PC-3 (cell line): ENCODE measurements around the gene ST8SIA5. TPM values are rescaled to one million over a fixed set of nuclear protein-coding genes. Genes with fewer than 3 reads are reported as not detected.

Experiments
- ATAC-seq: fragments of 200-7000 bp; cut with Tn5 transposase; 2 replicates; pipeline ENCODE4 v1.9.1; 2020; ENCODE audit warnings: mild to moderate bottlenecking, moderate library complexity
- BruUV-seq: library from RNA; stranded (reverse); fragments of 400-500 nt; replicated peaks from 2 replicates; lab custom pipeline; 2021; lab: Mats Ljungman, UMichigan
- CTCF ChIA-PET: fragments of 300-600 bp; sonication (Branson Sonifier 250); formaldehyde crosslinking; loops from one replicate; lab custom pipeline; 2022; ENCODE audit warnings: antibody characterized with exemption; lab: Charles Lee
- POLR2A ChIA-PET: fragments of 300-600 bp; sonication (Branson Sonifier 250); formaldehyde crosslinking; loops from one replicate; lab custom pipeline; 2022; ENCODE audit warnings: antibody characterized with exemption; ENCODE audit not compliant: unreplicated experiment; lab: Charles Lee
- DNase-seq: peaks from one replicate; pipeline ENCODE4 v3.0.0-alpha.2; 2015
- H2AFZ ChIP-seq: fragments of 300-600 bp; sonication (generic); 2 replicates; pipeline ENCODE4 v1.6.0; 2016; ENCODE audit warnings: antibody characterized with exemption, low read length
- H3F3A ChIP-seq: fragments of 300-600 bp; sonication (generic); one replicate; pipeline ENCODE4 v1.6.0; 2017; ENCODE audit warnings: antibody characterized with exemption, low read length, control low read depth, mild to moderate bottlenecking; ENCODE audit not compliant: unreplicated experiment
- H3K27ac ChIP-seq: fragments of 300-600 bp; sonication (generic); 2 replicates; pipeline ENCODE4 v1.5.1; 2016; ENCODE audit warnings: mild to moderate bottlenecking, low read length
- H3K27me3 ChIP-seq: fragments of 300-600 bp; sonication (generic); 2 replicates; pipeline ENCODE4 v1.6.1; 2016; ENCODE audit warnings: low read length, mixed read lengths
- H3K36me3 ChIP-seq: fragments of 300-600 bp; sonication (generic); 2 replicates; pipeline ENCODE4 v1.6.1; 2016; ENCODE audit warnings: low read depth, mixed run types, low read length, mixed read lengths
- H3K4me1 ChIP-seq: fragments of 300-600 bp; sonication (generic); 2 replicates; pipeline ENCODE4 v1.5.1; 2016; ENCODE audit warnings: low read length; ENCODE audit not compliant: insufficient read depth
- H3K4me2 ChIP-seq: fragments of 300-600 bp; sonication (generic); 2 replicates; pipeline ENCODE4 v1.6.0; 2016; ENCODE audit warnings: low read length
- H3K4me3 ChIP-seq: fragments of 300-600 bp; sonication (generic); 2 replicates; pipeline ENCODE4 v1.5.1; 2016; ENCODE audit warnings: mild to moderate bottlenecking, low read length, mixed read lengths
- H3K79me2 ChIP-seq: fragments of 300-600 bp; sonication (generic); 2 replicates; pipeline ENCODE4 v1.6.1; 2017; ENCODE audit warnings: low read length, mixed read lengths
- H3K9ac ChIP-seq: fragments of 300-600 bp; sonication (generic); 2 replicates; pipeline ENCODE4 v1.6.0; 2016; ENCODE audit warnings: mild to moderate bottlenecking, low read length
- H3K9me2 ChIP-seq: fragments of 300-600 bp; sonication (generic); replicated peaks from 2 replicates; pipeline ENCODE4 v1.6.1; 2016; ENCODE audit warnings: mixed run types, low read length, mixed read lengths
- H3K9me3 ChIP-seq: fragments of 300-600 bp; sonication (generic); 2 replicates; pipeline ENCODE4 v1.6.1; 2016; ENCODE audit warnings: low read length, mixed read lengths
- H4K20me1 ChIP-seq: fragments of 300-600 bp; sonication (generic); 2 replicates; pipeline ENCODE4 v1.6.1; 2016; ENCODE audit warnings: low read length, mixed read lengths
- CTCF ChIP-seq: fragments of 300-600 bp; sonication (generic); conservative IDR thresholded peaks from 2 replicates; pipeline ENCODE4 v1.5.1; 2017; ENCODE audit warnings: antibody characterized with exemption, low read depth, mild to moderate bottlenecking, low read length
- EZH2 ChIP-seq: fragments of 300-600 bp; sonication (generic); IDR thresholded peaks from one replicate; pipeline ENCODE4 v1.6.1; 2017; ENCODE audit warnings: antibody characterized with exemption, mild to moderate bottlenecking, low read length; ENCODE audit not compliant: unreplicated experiment
- EZH2phosphoT487 ChIP-seq: fragments of 300-600 bp; sonication (generic); IDR thresholded peaks from 2 replicates; pipeline ENCODE4 v1.6.1; 2018; ENCODE audit warnings: mild to moderate bottlenecking, antibody characterized with exemption, low read length, borderline replicate concordance
- intact Hi-C: fragments of 100-400 bp; cut with micrococcal nuclease; formaldehyde crosslinking; loops from 2 replicates; pipeline ENCODE4 v1.9.0; 2023
- total RNA-seq: library from RNA; depleted of rRNA; stranded (reverse); fragments of >200 nt; gene quantifications from 2 replicates; pipeline ENCODE4 v1.2.3, GENCODE V29; 2014

The ST8SIA5 gene
- total RNA-seq, 1 experiment from 2014 or later = 0.04 TPM

GRCh38 chr18:46772357-46772756, 15.5 kb upstream of the ST8SIA5 start:
- Histone ChIP-seq H3K27me3 (no peaks in the 10 kb centered on the region), H3K79me2 (no peaks in the 10 kb centered on the region), H3K4me3 (no peak overlapping the region), H4K20me1 (no peaks in the 10 kb centered on the region), H3K9ac (no peak overlapping the region), H3K36me3 (no peaks in the 10 kb centered on the region), H3K4me2 (no peak overlapping the region), H3K9me3 (no peaks in the 10 kb centered on the region), H2AFZ (no peak overlapping the region), H3K9me2 (no peaks in the 10 kb centered on the region), H3K27ac (no peak overlapping the region), H3F3A (no peaks in the 10 kb centered on the region), H3K4me1 (no peaks in the 10 kb centered on the region)
- TF ChIP-seq CTCF (no peak), EZH2phosphoT487 (no peak), EZH2 (no peak)
- intact Hi-C loops = no loop called here
- DNase-seq = no peak
- ATAC-seq = no peak
- ChIA-PET CTCF (no interaction called here), POLR2A (no interaction called here)
- no TSS peak for BruUV-seq

- Histone ChIP-seq H3K9me3 (no peaks in the 10 kb centered on the region), H3K4me3 (no peak overlapping the region), H4K20me1 (no peaks in the 10 kb centered on the region), H2AFZ (no peak overlapping the region), H3K4me1 (no peaks in the 10 kb centered on the region), H3K36me3 (no peaks in the 10 kb centered on the region), H3K27me3 (no peaks in the 10 kb centered on the region), H3F3A (no peaks in the 10 kb centered on the region), H3K4me2 (no peak overlapping the region), H3K27ac (no peak overlapping the region), H3K9ac (no peak overlapping the region), H3K9me2 (no peaks in the 10 kb centered on the region), H3K79me2 (no peaks in the 10 kb centered on the region)
- ATAC-seq (no peak), DNase-seq (no peak)
- POLR2A ChIA-PET = no interaction called here
- CTCF ChIA-PET = no interaction called here
- intact Hi-C loops = no loop called here
- TF ChIP-seq EZH2phosphoT487 (no peak), CTCF (no peak), EZH2 (no peak)
- BruUV-seq = no TSS peak
Measured at GRCh38 chr18:46771141-46771540, 14.3 kb upstream of the ST8SIA5 start.

GRCh38 chr18:46770708-46771107, 13.9 kb upstream of the ST8SIA5 start:
- CTCF ChIA-PET = no interaction called here
- intact Hi-C loops = no loop called here

More at GRCh38 chr18:46770708-46771107, 13.9 kb upstream of the ST8SIA5 start:
- no peak for ATAC-seq
- Histone ChIP-seq H3K27ac (no peak overlapping the region), H3K36me3 (no peaks in the 10 kb centered on the region), H3K4me3 (no peak overlapping the region), H3K9me2 (no peaks in the 10 kb centered on the region), H3K9me3 (no peaks in the 10 kb centered on the region), H2AFZ (no peak overlapping the region), H3K9ac (no peak overlapping the region), H3K4me1 (no peaks in the 10 kb centered on the region), H3K4me2 (no peak overlapping the region), H4K20me1 (no peaks in the 10 kb centered on the region), H3F3A (no peaks in the 10 kb centered on the region), H3K79me2 (no peaks in the 10 kb centered on the region), H3K27me3 (no peaks in the 10 kb centered on the region)
- POLR2A ChIA-PET = no interaction called here
- DNase-seq = no peak
- no TSS peak for BruUV-seq
- TF ChIP-seq EZH2 (no peak), EZH2phosphoT487 (no peak), CTCF (no peak)
